NK-92 (cell line): Measurements from ENCODE around the gene ZNF157.

Source experiments
- DNase-seq: peaks from one replicate; lab custom pipeline; 2025; ENCODE audit not compliant: unreplicated experiment; lab: John Stamatoyannopoulos, UW

ZNF157 gene

DNA sequence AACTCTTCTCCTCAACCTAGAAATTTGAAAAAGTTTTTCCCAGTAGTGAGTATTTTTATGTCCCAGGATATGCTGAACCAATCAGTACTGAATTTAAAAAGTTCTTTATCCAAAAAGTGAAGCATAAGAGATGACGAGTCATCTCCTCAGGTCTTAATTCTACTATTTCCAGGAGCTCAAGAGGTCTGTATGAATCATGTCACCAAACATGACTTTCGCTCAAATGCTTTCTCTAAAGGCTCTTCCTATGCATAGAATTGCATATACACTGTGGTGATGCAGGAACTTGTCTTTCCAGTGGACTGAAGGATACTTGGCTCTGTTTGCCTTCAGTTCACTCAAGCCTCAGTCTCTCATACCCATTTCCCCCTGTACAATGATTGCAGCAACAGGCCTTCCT, 76.6 kb downstream of the ZNF157 start:
- DNase-seq, result no peak

- no peak for DNase-seq
Measured at GRCh38 chrX:47447607-47448006, 77.2 kb downstream of the ZNF157 start.

- DNase-seq, result no peak
Measured at GRCh38 chrX:47448165-47448806, 77.9 kb downstream of the ZNF157 start.

DNA sequence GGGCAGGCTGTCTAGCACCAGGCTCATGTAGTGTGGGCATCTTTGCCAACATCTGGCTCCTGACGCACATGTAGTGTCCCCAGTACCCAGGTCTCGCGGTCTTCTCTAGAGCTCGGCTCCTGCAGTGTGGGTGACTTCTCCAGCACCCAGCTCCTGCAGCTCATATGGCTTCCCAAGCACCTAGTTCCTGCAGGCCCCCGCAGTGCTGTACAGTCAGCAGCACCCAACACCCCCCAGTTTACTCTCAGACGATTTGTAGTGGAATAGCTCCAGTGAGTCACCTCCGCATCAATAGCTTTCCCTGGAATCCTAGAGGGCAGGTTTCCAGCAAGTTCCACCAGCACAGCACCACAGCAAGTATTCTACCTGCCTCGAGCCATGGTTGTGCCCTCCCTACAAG, 81.7 kb downstream of the ZNF157 start:
- no peak for DNase-seq

- DNase-seq, result no peak
Measured at GRCh38 chrX:47456080-47456479, 85.7 kb downstream of the ZNF157 start.

DNA sequence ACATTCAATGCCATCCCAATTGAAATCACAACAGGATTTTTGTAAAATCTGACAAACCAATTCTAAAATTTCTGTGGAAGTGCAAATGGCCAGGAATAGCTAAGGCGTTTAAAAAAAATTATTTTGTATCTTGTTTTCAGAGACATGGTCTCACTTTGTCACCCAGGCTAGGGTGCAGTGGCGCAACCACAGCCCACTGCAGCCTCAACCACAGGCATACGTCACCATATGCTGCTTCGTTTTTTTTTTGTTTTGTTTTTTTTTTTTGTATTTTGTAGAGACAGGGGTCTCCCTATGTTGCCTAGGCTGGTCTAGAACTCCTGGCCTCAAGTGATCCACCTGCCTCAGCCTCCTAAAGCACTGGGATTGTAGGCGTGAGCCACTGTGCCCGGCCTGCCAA, 88.2 kb downstream of the ZNF157 start:
- DNase-seq, result no peak

GRCh38 chrX:47460561-47460960, 90.2 kb downstream of the ZNF157 start:
- DNase-seq, result no peak
